Mucosa of descending colon (tissue), 3 donors: ENCODE results near the gene CBY1. TPM values are rescaled to one million over a fixed set of nuclear protein-coding genes. Genes with fewer than 3 reads are reported as not detected.

Experiments
- ATAC-seq: fragments of 200-7000 bp; cut with Tn5 transposase; one replicate; pipeline ENCODE4 v1.9.1; 2020; ENCODE audit warnings: mild to moderate bottlenecking, moderate library complexity
- DNase-seq, 3 donors: peaks; one replicate each; pipeline ENCODE4 v3.0.0-alpha.2; 2020
- H3K36me3 ChIP-seq: fragments of 200-600 bp; one replicate; pipeline ENCODE4 v1.8.0; 2021; ENCODE audit warnings: low read depth, mild to moderate bottlenecking
- H3K4me1 ChIP-seq: fragments of 200-600 bp; one replicate; pipeline ENCODE4 v1.8.0; 2021; ENCODE audit warnings: low read depth, mild to moderate bottlenecking
- H3K4me3 ChIP-seq: fragments of 200-600 bp; one replicate; pipeline ENCODE4 v1.8.0; 2021; ENCODE audit warnings: mild to moderate bottlenecking
- H3K9me3 ChIP-seq: fragments of 200-600 bp; one replicate; pipeline ENCODE4 v1.8.0; 2021; ENCODE audit warnings: mild to moderate bottlenecking
- intact Hi-C, 2 donors: fragments of 100-400 bp; cut with DNase I in 1 of 2; cut with micrococcal nuclease in 1 of 2; formaldehyde crosslinking; loops; one replicate each; pipeline versions ENCODE4 v1.11.0 to v1.11.1; 2022; cut with DNase I, micrococcal nuclease
- total RNA-seq, 3 donors: library from RNA; stranded (reverse); fragmentation: NEBNext Ultra II Directional in 2 of 3; extraction: Animal tissue kit (Norgen Biotek cat#: 25700) in 2 of 3; gene quantifications; one replicate each; pipeline versions ENCODE4 v1.2.1 to v1.2.4, GENCODE V29; 2021 to 2023
- TF ChIP-seq, protein P1 (sequence below): fragments of 200-600 bp; IDR thresholded peaks from one replicate; pipeline ENCODE4 v1.8.0; 2022; ENCODE audit warnings: antibody characterized with exemption, mild to moderate bottlenecking
- donor health status: DM: no; HTN: no; CAD: no; lungs with moderate emphysema.
- donor health status: DM: no; HTN: no; CAD: no.
- donor health status: DM: no; HTN: yes; CAD: no.

Gene CBY1
- total RNA-seq, 3 donors from 2014 or later: 22.8 to 46.5 (median 30.0) TPM

DNA sequence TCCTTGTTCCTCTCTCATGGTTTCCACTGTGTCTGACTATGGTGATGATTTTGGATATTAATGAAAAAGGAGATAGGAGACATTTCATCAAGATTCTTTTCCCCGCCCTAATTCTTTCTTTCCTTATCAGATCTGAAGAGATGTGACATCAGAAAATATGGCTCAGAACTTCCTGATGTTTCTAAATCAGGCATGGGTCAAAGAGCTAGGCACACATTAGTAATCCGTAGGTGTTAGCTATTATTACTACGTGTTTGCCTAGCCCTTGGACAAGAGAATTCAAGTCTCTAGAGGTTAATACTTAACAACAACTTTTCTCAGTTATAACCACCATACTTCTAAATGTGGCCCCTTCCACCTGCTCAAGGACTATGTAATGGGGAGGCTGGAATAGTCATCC, 38.5 kb downstream of the CBY1 start:
- TF ChIP-seq, protein P1, sequence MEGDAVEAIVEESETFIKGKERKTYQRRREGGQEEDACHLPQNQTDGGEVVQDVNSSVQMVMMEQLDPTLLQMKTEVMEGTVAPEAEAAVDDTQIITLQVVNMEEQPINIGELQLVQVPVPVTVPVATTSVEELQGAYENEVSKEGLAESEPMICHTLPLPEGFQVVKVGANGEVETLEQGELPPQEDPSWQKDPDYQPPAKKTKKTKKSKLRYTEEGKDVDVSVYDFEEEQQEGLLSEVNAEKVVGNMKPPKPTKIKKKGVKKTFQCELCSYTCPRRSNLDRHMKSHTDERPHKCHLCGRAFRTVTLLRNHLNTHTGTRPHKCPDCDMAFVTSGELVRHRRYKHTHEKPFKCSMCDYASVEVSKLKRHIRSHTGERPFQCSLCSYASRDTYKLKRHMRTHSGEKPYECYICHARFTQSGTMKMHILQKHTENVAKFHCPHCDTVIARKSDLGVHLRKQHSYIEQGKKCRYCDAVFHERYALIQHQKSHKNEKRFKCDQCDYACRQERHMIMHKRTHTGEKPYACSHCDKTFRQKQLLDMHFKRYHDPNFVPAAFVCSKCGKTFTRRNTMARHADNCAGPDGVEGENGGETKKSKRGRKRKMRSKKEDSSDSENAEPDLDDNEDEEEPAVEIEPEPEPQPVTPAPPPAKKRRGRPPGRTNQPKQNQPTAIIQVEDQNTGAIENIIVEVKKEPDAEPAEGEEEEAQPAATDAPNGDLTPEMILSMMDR: no peak
- no peak overlapping the region for H3K4me3 ChIP-seq
- intact Hi-C loops: no loop called here
- H3K4me1 ChIP-seq: peaks cover 65% of the 10 kb centered on the region
- H3K36me3 ChIP-seq: no peaks in the 10 kb centered on the region
- no peaks in the 10 kb centered on the region for H3K9me3 ChIP-seq
- ATAC-seq: peak; percentile 60
- no peak for DNase-seq

DNA sequence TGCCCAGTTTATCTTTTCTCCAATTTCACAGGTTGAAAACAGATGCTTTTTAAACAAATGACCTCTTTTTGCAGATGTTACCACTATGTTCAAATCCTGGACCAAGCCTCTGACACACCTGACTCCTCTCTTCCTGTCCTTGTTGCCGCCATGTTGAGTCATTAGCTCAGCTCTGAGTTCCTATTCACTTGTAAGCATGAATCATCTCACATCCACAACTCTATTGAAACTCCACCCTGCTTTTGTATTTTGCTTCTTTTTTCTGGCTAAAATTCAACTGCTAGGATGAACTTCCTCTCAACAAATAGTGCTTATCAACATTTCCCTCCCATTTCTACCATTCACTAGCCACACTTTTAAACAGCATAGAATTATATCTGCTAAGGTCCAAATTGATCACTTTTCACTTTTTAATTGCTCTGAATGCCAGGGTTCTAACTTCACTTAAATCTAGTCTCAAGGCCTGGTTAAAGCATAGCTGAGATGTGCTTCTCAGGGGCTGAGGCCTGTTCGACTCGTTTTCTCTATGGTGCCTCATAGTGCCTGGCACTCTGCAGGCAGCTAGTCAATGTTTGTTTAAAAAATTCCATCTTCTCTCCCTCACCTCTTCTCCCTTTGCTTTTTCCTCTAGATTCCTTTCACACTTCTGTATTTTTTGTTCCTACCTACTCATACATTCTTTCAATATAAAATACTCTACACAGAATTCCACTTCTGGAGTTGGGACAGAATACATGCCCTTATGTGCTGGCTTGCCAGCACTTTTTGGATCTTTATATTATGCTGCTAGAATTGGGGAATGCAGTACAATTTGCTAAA, 40.4 kb downstream of the CBY1 start:
- DNase-seq: no peak
- H3K4me1 ChIP-seq: peaks cover 56% of the 10 kb centered on the region
- intact Hi-C loops: no loop called here

DNA sequence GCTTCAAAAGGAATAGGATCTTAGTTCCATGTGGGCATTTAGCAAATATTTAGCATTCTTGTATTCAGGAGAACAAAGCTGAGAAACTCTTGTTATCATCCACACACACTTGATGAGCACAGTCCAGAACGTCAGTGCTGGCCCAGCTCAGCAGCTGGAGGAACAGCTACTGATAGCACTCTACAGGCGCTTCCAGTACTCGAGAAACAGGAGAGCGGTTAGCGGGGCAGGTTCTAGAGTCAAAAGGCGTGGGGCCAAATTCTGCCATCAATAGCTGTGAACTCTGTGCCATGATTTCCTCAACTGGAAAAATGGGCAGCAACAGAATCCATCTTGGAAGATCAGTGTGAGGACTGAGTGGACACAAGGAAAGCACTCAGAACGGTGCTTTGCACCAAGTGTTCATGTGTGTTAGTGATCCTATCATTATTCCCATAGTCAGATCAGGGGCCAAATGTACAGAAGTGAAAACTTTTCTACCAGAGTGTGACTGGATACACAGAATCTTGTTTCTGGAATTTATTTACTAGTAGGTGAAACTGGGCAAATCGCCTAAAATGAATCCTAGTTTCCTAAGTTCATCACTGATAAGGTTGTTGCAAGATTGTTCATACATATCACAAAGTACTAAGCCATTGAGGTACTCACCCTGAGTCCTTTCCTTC, 41.1 kb downstream of the CBY1 start:
- Histone ChIP-seq H3K4me3 (no peak overlapping the region), H3K4me1 (peaks cover 49% of the 10 kb centered on the region), H3K9me3 (no peaks in the 10 kb centered on the region), H3K36me3 (no peaks in the 10 kb centered on the region)
- DNase-seq (no peak), ATAC-seq (no peak)
- TF ChIP-seq, protein P1: no peak
- intact Hi-C loops: no loop called here

More for the DNA sequence above, 40.4 kb downstream of the CBY1 start:
- H3K36me3 ChIP-seq: no peaks in the 10 kb centered on the region
- no peaks in the 10 kb centered on the region for H3K9me3 ChIP-seq
- ATAC-seq: peak; percentile 7
- H3K4me3 ChIP-seq: no peak overlapping the region
- TF ChIP-seq, protein P1: no peak

DNA sequence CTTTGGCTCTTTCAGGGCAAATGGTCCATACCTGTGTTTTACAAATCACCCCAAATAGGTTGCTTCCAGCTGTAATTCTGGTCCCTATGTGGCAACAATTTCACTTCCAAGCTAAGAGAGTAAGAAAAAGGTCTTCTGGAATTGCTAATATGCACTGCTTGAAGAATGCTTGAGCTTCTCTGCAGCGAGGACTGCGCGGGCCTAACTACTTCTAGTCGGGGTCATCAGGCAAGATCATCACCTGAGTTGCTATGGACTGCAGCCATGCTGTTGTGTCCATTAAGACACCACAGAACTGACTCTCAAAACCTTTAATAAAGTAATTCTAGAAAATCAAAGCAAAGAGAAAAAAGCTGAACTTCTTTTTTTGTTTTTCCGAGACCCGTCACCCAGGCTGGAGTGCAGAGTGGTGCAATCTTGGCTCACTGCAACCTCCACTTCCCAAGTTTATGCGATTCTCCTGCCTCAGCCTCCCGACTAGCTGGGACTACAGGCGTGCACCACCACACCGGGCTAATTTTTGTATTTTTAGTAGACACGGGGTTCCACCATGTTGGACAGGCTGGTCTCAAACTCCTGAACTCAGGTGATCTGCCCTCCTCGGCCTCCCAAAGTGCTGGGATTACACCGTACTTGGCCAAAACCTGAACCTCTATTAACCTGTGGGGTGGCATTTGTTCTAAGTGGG, 42.1 kb downstream of the CBY1 start:
- Histone ChIP-seq H3K4me1 (peaks cover 46% of the 10 kb centered on the region), H3K36me3 (no peaks in the 10 kb centered on the region), H3K4me3 (no peak overlapping the region), H3K9me3 (no peaks in the 10 kb centered on the region)
- no peak for DNase-seq
- TF ChIP-seq, protein P1: no peak
- intact Hi-C loops: no loop called here
- no peak for ATAC-seq

DNA sequence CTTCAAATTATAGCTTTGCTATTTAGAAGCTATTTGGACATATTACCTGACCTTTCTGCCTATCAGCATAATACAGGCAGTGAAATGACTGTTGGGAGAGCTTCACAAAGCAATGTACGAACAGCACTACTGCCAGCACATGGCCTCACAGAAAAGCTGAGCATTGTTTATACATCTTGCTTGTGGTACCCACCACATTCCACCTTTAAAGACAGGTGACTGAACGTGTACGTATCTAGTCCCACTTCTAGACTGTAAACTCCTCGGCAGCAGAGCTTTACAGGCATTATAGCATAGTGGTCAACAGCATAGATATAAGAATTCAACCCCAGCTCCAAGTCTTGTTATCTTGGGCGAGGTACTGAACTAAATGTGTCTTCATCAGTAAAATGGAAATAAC, 42.7 kb downstream of the CBY1 start:
- H3K4me3 ChIP-seq: no peak overlapping the region
- peaks cover 45% of the 10 kb centered on the region for H3K4me1 ChIP-seq
- no peak for ATAC-seq
- H3K36me3 ChIP-seq: no peaks in the 10 kb centered on the region
- TF ChIP-seq, protein P1: no peak
- no peaks in the 10 kb centered on the region for H3K9me3 ChIP-seq
- DNase-seq: no peak
- intact Hi-C loops: no loop called here
